HuH-7.5 (cell line): ENCODE measurements around the gene FOSB.

ENCODE experiments used
- DNase-seq: peaks from one replicate; pipeline ENCODE4 v3.0.0; 2011; ENCODE audit warnings: low spot score

The FOSB gene

DNA sequence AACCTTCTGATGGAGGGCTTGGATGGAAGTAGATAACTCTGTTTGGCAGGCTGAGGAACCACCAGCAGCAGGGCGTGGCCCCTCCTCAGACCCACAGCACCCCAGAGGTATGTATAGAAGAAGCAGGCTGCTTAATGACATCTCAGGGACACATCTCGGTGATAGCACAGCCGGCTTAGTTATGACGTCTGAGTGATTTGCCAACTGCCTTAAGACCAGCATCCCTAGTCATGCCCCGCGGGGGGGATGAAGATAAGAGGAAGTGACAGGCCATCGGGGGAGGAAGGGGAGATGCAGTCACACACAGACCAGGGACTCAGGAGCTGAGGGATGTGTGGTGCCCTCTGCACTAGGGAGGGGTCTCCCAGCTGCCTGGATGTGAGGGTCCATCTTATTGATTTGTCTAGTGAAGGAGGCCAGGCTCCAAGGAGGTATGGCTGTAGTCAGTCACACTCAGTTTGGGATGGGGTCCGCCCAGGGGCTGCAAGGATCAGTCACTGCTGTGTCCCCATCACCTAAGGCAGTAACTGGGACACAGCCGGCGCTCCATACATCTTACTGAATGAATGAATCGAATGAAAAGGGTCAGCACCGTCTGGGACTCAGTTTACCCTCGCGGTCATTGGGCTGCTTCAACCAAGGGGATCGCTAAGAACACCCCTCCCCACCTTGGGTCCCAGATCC, 24.9 kb upstream of the FOSB start:
- DNase-seq = no peak

GRCh38 chr19:45443462-45444317, 24.1 kb upstream of the FOSB start:
- DNase-seq = peak; percentile 97

DNA sequence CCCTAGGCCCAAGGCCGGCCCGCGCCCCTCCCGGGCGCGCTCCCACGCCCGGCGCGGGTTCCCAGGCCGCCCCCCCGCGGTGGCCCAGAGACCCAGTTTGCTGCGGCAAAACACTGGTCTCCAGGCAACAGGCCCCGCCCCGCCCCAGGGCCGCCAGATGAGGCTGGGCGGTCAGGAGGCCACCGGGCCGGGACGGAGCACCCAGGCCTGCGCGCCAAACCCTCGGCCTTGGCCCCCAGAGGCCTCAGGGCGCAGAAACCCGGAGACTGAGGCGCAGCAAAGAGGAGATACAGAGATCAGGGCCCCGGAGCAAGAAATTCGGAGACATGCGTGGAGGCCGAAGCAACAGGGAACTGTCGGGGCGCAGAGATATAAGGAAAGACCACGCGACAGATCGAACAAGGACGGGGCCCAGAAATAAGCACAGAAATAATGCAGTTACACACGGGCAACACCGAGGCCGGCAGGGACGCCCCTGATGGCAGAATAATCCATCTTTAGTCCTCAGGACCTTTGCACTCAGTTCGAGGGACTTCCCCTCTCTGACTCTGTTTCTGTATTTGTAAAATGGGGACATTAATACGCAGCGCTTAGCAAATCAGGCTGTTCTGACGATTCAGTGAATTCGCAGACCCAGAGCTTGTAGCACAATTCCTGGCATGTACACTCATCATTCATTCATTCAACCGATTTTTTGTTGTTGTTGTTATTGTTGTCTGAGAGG, 23.3 kb upstream of the FOSB start:
- peak; percentile 91 for DNase-seq

DNA sequence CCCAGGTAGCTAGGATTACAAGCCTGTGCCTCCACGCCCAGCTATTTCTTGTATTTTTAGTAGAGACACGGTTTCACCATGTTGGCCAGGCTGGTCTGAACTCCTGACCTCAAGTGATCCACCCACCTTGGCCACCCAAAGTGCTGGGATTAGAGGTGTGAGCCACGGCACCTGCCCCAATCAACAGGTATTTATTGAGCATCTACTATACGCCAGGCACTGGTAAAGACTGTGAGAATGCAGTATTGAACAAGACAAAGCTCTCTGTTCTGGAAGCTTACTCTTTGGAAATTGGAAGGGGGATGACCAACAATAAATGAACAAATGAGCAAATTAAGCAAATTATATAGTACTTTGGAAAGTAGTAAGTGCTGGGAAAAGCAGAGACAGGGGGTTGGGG, 22.7 kb upstream of the FOSB start:
- no peak for DNase-seq

DNA sequence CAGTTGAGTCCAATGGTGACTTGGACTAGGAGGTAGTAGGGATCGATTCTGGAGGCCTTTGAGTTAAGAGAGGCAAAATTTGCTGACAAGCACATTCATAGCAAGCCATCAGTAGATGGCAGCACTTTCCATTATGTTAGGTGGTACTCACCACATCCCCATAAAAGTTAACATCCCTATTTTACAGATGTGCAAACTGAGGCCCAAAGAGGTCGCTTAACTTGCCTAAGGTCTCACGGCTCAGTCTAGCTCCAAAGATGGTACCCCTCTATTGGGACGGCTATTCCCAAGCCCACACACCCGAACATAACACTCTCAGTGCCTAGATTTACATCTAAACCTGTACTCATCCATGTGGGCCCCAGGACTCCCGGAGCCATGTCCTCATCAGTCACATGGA, 21.5 kb upstream of the FOSB start:
- peak; percentile 54 for DNase-seq

- no peak for DNase-seq
Observed at GRCh38 chr19:45446944-45447343, 20.9 kb upstream of the FOSB start.

DNA sequence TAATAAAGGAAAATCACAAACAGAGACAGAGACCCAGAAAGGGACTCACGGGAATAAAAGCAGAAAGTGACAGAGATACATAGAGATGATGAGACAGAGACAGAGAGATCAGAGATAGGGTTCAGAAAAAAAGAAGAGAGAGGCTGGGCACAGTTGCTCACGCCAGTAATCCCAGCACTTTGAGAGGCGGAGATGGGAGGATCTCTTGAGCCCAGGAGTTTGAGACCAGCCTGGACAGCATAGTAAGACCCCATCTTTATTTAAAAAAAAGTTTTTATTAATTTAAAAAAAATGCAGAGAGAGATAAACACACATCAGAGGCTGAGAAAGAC, 19.4 kb upstream of the FOSB start:
- no peak for DNase-seq

GRCh38 chr19:45448887-45449299, 18.9 kb upstream of the FOSB start:
- DNase-seq = no peak

DNA sequence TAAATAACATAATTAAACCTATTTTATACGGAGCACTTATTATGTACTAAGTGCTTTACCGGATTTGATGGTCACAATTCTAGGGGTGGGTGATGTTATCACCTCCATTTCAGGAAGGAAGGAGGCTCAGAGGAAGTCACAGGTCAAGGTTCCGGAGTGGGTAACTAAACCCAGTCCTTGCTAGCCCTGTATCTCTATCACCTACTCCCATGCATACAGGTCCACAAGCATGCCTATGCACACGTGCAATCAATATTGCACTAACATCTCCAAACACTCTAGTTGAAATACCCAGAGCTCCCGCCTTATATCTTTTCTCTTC, 17.8 kb upstream of the FOSB start:
- DNase-seq = no peak

- no peak for DNase-seq
Observed at GRCh38 chr19:45451131-45451849, 16.5 kb upstream of the FOSB start.

DNA sequence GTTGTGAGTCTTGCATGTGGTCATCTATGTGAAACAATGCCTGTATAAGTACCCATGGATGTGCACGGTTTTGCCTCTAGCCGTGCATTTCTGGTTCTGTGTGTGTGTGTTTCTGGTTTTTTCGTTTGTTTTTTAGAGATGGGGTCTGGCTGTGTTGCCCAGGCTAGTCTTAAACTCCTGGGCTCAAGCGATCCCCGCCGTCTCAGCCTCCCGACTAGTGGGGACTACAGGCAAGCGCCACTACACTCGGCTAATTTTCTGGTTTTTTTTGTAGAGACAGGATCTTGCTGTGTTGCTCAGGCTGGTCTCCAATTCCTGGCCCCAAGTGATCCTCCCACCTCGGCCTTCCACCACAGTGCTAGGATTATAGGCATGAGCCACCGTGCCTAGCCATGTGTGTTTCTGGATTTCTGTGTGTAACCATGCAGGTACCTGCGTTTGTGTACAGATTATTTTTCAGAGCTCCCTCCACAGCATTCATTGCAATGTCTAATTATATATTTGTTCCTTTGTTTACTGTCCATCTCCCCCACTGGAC, 15.9 kb upstream of the FOSB start:
- DNase-seq = no peak

- DNase-seq = peak; percentile 92
Observed at GRCh38 chr19:45455707-45456499, 11.9 kb upstream of the FOSB start.

- DNase-seq = no peak
Observed at GRCh38 chr19:45456500-45456815, 11.3 kb upstream of the FOSB start.

GRCh38 chr19:45457776-45458175, 10.0 kb upstream of the FOSB start:
- no peak for DNase-seq

DNA sequence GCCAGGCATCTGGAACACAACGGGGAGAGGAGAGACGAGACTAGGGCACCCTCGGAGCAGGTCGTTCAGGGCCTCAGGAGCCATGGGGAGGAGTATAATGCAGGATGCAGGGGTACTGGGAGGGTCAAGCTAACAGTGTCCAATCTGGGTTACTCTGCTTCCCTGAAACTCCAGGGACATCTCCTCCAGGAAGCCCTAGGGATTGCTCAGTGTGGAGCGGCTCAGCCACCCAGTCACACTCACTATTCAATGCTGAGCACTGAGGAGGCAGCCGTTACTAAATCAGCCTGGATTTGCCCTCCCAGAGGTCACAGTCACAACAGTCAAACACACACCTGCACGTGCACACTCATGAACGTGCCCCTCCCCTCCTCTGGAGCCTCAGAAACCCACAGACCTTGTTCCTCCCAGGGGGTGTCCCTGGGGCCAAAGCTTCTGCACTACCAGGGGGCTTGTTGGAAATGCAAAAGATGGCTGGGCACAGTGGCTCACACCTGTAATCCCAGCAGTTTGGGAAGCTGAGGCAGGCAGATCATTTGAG, 6.9 kb upstream of the FOSB start:
- DNase-seq = no peak

GRCh38 chr19:45462174-45462573, 5.6 kb upstream of the FOSB start:
- no peak for DNase-seq

- no peak for DNase-seq
Observed at GRCh38 chr19:45463241-45463640, 4.6 kb upstream of the FOSB start.

DNA sequence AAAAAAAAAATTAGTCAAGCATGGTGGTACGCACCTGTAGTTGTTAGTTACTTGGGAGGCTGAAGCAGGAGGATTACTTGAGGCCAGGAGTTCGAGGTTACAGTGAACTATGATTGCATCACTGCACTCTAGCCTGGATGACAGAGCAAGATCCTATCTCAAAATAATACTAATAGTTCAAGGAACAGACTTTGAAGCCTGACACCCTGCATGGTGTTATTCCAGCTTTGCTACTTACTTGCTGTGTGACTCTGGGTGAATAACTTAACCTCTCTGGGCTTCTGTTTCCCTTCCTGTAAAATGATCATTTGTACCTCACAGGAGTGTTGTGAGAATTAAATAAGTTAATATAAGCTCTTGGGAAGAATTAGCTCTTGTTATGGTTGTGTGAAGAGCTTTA, 3.5 kb upstream of the FOSB start:
- DNase-seq = no peak

DNA sequence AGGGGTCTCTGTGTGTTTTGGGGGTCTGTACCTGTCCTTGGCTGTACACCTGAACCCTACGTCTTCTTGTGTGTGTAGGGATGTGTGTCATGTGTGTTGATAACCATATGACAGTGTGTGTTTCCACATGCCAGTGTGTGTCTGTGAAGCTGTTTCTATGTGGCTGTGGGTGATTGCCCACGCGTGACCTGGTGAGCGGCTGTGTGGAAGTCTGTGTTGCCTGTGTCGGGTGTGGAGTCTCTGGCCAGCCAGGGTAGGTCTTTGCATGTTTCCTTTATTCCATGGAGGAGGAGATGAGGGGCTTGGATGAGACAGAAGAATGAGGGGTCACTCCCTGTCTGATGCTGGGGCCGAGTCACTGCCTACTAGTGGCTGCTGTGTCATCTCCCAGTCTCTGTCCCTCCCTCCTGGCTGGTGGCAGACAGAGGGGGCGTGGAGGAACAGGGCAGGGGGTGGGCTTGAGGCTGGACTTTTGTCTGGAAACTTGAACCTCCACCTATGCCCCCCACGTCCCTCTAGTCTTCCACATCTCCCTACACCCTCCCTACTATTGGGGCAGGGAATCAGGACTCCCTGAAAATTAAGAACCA, 2.8 kb upstream of the FOSB start:
- no peak for DNase-seq

GRCh38 chr19:45467115-45467455, 711 bp upstream of the FOSB start:
- DNase-seq = no peak

- DNase-seq = no peak
Observed at GRCh38 chr19:45468159-45468651, 409 bp downstream of the FOSB start.
